B cell (primary cell): Measurements from ENCODE around the gene ICE2. TPM values are rescaled to one million over a fixed set of nuclear protein-coding genes. Genes with fewer than 3 reads are reported as not detected.

Experiments
- ATAC-seq: fragments of 200-7000 bp; cut with Tn5 transposase; one replicate; pipeline ENCODE4 v1.10.0; 2021; ENCODE audit warnings: low read depth, mild to moderate bottlenecking, moderate number of reproducible peaks, moderate library complexity
- CTCF ChIA-PET: fragments of 350-600 bp; sonication (Branson Sonifier 250); formaldehyde crosslinking; loops from one replicate; lab custom pipeline; 2021; ENCODE audit warnings: antibody characterized with exemption, inconsistent platforms; lab: Charles Lee
- POLR2A ChIA-PET: fragments of 350-600 bp; sonication (Branson Sonifier 250); formaldehyde crosslinking; loops from one replicate; lab custom pipeline; 2021; ENCODE audit warnings: antibody characterized with exemption; lab: Charles Lee
- DNase-seq: peaks from one replicate; pipeline ENCODE4 v3.0.0; 2013
- H2AFZ ChIP-seq: 2 replicates; pipeline ENCODE4 v1.6.1; 2012; ENCODE audit warnings: mild to moderate bottlenecking, low read depth, low read length; ENCODE audit not compliant: insufficient read depth, poor library complexity, severe bottlenecking
- H3K27ac ChIP-seq, 2 donors: 1 replicate in 1 of 2; 2 replicates in 1 of 2; pipeline ENCODE4 v1.5.1; 2012 to 2013; ENCODE audit warnings: low read length in 2 of 2, mild to moderate bottlenecking in 2 of 2, moderate library complexity in 1 of 2
- H3K27me3 ChIP-seq, 4 experiments: fragments of 200-600 bp in 1 of 4; sonication (generic) in 1 of 4; replicated peaks in 1 of 4; 1 replicate in 2 of 4; 2 replicates in 2 of 4; pipeline versions ENCODE4 v1.6.1 to v1.7.0; 2013 to 2016; ENCODE audit warnings: low read length in 3 of 4, mild to moderate bottlenecking in 2 of 4, mixed read lengths in 1 of 4, moderate library complexity in 1 of 4; ENCODE audit not compliant: insufficient read depth in 4 of 4, control insufficient read depth in 3 of 4; ENCODE audit errors: control extremely low read depth in 1 of 4
- H3K36me3 ChIP-seq, 2 experiments: replicated peaks in 1 of 2; 1 replicate in 1 of 2; 2 replicates in 1 of 2; pipeline versions ENCODE4 v1.6.1 to v1.7.1; 2013; ENCODE audit warnings: low read length in 1 of 2; ENCODE audit not compliant: insufficient read depth in 2 of 2, control insufficient read depth in 1 of 2; ENCODE audit errors: control extremely low read depth in 1 of 2, extremely low read depth in 1 of 2
- H3K4me1 ChIP-seq, 2 donors: fragments of 200-600 bp in 1 of 2; sonication (generic) in 1 of 2; 1 replicate in 1 of 2; 2 replicates in 1 of 2; pipeline versions ENCODE4 v1.5.1 to v1.6.1; 2013 to 2017; ENCODE audit warnings: low read length in 2 of 2; ENCODE audit not compliant: control insufficient read depth in 2 of 2, insufficient read depth in 2 of 2
- H3K4me2 ChIP-seq: replicated peaks from 2 replicates; pipeline ENCODE3; 2012; ENCODE audit warnings: mild to moderate bottlenecking, low read depth, low read length; ENCODE audit not compliant: poor library complexity, severe bottlenecking
- H3K4me3 ChIP-seq, 5 experiments: fragments of 200-600 bp in 1 of 5; sonication (generic) in 1 of 5; 1 replicate in 3 of 5; 2 replicates in 2 of 5; pipeline versions ENCODE4 v1.5.1 to v1.7.0; 2011 to 2016; ENCODE audit warnings: low read length in 4 of 5, mild to moderate bottlenecking in 4 of 5, low read depth in 2 of 5, control low read depth in 1 of 5, moderate library complexity in 1 of 5; ENCODE audit not compliant: insufficient read depth in 1 of 5; ENCODE audit errors: control extremely low read depth in 1 of 5, extremely low read depth in 1 of 5
- H3K79me2 ChIP-seq: fragments of 200-600 bp; sonication (generic); one replicate; pipeline ENCODE4 v1.6.0; 2016; ENCODE audit warnings: low read length; ENCODE audit not compliant: control insufficient read depth, insufficient read depth
- H3K9ac ChIP-seq: fragments of 200-600 bp; sonication (generic); 2 replicates; pipeline ENCODE4 v1.6.1; 2017; ENCODE audit warnings: mild to moderate bottlenecking, low read length, moderate library complexity
- H3K9me3 ChIP-seq, 3 donors: one replicate each; pipeline versions ENCODE4 v1.6.1 to v1.7.1; 2013; ENCODE audit warnings: low read length in 2 of 3; ENCODE audit not compliant: control insufficient read depth in 2 of 3, insufficient read depth in 1 of 3; ENCODE audit errors: control extremely low read depth in 1 of 3
- H4K20me1 ChIP-seq: 2 replicates; pipeline ENCODE4 v1.6.0; 2012; ENCODE audit warnings: mild to moderate bottlenecking, low read length; ENCODE audit not compliant: insufficient read depth, control insufficient read depth, poor library complexity, severe bottlenecking
- H3K27ac Mint-ChIP-seq: one replicate; pipeline ENCODE4 v1.8.0; 2021; ENCODE audit warnings: mixed read lengths
- H3K27me3 Mint-ChIP-seq: one replicate; pipeline ENCODE4 v1.8.0; 2021; ENCODE audit warnings: mixed read lengths
- H3K4me1 Mint-ChIP-seq: one replicate; pipeline ENCODE4 v1.8.0; 2021; ENCODE audit warnings: mixed read lengths
- H3K4me3 Mint-ChIP-seq: one replicate; pipeline ENCODE4 v1.8.0; 2021; ENCODE audit warnings: mixed read lengths
- H3K9me3 Mint-ChIP-seq: one replicate; pipeline ENCODE4 v1.8.0; 2022; ENCODE audit warnings: mixed read lengths; ENCODE audit not compliant: insufficient read depth
- CTCF ChIP-seq: fragments of 200-600 bp; IDR thresholded peaks from one replicate; pipeline ENCODE4 v1.8.0; 2022; ENCODE audit warnings: antibody characterized with exemption, mild to moderate bottlenecking
- EZH2 ChIP-seq: IDR thresholded peaks from 2 replicates; pipeline ENCODE4 v1.6.1; 2012; ENCODE audit warnings: borderline replicate concordance, low read depth, mild to moderate bottlenecking, moderate library complexity, low read length; ENCODE audit not compliant: insufficient read depth, poor library complexity, severe bottlenecking
- WGBS: methylation state at CpG from one replicate; pipeline ENCODE4 v1.1.5; 2013; ENCODE audit warnings: missing lambda C conversion rate; ENCODE audit not compliant: insufficient coverage; 5-methylcytosine and 5-hydroxymethylcytosine counted together
- intact Hi-C: fragments of 100-400 bp; cut with micrococcal nuclease; formaldehyde crosslinking; loops from one replicate; pipeline ENCODE4 v1.10.0; 2022
- polyA plus RNA-seq: library from polyadenylated mRNA; depleted of rRNA; stranded (reverse); fragments of >200 nt; gene quantifications from 2 replicates; pipeline ENCODE4 v1.2.3, GENCODE V29; 2012
- total RNA-seq, 2 donors: library from RNA; stranded (reverse); fragments of 120-200 nt in 1 of 2; gene quantifications; 1 replicate in 1 of 2; 2 replicates in 1 of 2; pipeline versions ENCODE4 v1.2.3 to v1.2.4, GENCODE V29; 2013 to 2022

Gene ICE2
- total and polyA plus RNA-seq, 2 donors (not counting 1 experiment from before 2014, with no cell fraction given) = 19.0 to 71.2 TPM

GRCh38 chr15:60438646-60439045 is 40.3 kb downstream of the ICE2 start:
- intact Hi-C loops = no loop called here
- H3K9ac ChIP-seq = no peak overlapping the region
- peaks cover 9 to 43% of the 10 kb centered on the region in 2 experiments for H3K36me3 ChIP-seq
- H3K4me1 ChIP-seq = no peaks in the 10 kb centered on the region
- no peak for TF ChIP-seq CTCF
- TF ChIP-seq EZH2 = no peak
- Mint-ChIP-seq H3K4me1 (no peaks in the 10 kb centered on the region), H3K4me3 (no peak overlapping the region), H3K27ac (no peak overlapping the region), H3K27me3 (no peaks in the 10 kb centered on the region), H3K9me3 (no peaks in the 10 kb centered on the region)
- no peaks in the 10 kb centered on the region for H3K79me2 ChIP-seq
- no peak overlapping the region for H3K27ac ChIP-seq
- CTCF ChIA-PET = no interaction called here
- H3K9me3 ChIP-seq = no peaks in the 10 kb centered on the region
- POLR2A ChIA-PET = no interaction called here
- H3K27me3 ChIP-seq = no peaks in the 10 kb centered on the region
- H4K20me1 ChIP-seq = no peaks in the 10 kb centered on the region
- no peak for DNase-seq
- no peak overlapping the region for H3K4me3 ChIP-seq
- no CpG with 5 or more reads among the region's 1 CpG for WGBS
- no peak for ATAC-seq
- no peak overlapping the region for H3K4me2 ChIP-seq
- no peak overlapping the region for H2AFZ ChIP-seq

- no peaks in the 10 kb centered on the region for H3K4me1 ChIP-seq
- Mint-ChIP-seq H3K4me3 (no peak overlapping the region), H3K9me3 (no peaks in the 10 kb centered on the region), H3K27me3 (no peaks in the 10 kb centered on the region), H3K4me1 (no peaks in the 10 kb centered on the region), H3K27ac (no peak overlapping the region)
- H3K9ac ChIP-seq = no peak overlapping the region
- no peak overlapping the region for H2AFZ ChIP-seq
- H3K9me3 ChIP-seq = no peaks in the 10 kb centered on the region
- no peaks in the 10 kb centered on the region for H4K20me1 ChIP-seq
- whole genome bisulfite sequencing = no CpG with 5 or more reads among the region's 1 CpG
- H3K79me2 ChIP-seq = no peaks in the 10 kb centered on the region
- TF ChIP-seq EZH2 = no peak
- TF ChIP-seq CTCF = no peak
- ATAC-seq = no peak
- no peak for DNase-seq
- CTCF ChIA-PET = interaction anchor here (1.6 kb wide), 1 partner anchor 92 kb away, joined by 9 read pairs; no protein-coding TSS in a partner anchor
- H3K27ac ChIP-seq = no peak overlapping the region
- intact Hi-C loops = no loop called here
- no peaks in the 10 kb centered on the region for H3K27me3 ChIP-seq
- H3K4me2 ChIP-seq = no peak overlapping the region
- POLR2A ChIA-PET = no interaction called here
- peaks cover 8 to 20% of the 10 kb centered on the region in 2 experiments for H3K36me3 ChIP-seq
- H3K4me3 ChIP-seq = no peak overlapping the region
Measured at GRCh38 chr15:60428935-60429334, 50.0 kb downstream of the ICE2 start.
